ENCODE data around the gene KREMEN1.

- TF ChIP-seq, protein P1, sequence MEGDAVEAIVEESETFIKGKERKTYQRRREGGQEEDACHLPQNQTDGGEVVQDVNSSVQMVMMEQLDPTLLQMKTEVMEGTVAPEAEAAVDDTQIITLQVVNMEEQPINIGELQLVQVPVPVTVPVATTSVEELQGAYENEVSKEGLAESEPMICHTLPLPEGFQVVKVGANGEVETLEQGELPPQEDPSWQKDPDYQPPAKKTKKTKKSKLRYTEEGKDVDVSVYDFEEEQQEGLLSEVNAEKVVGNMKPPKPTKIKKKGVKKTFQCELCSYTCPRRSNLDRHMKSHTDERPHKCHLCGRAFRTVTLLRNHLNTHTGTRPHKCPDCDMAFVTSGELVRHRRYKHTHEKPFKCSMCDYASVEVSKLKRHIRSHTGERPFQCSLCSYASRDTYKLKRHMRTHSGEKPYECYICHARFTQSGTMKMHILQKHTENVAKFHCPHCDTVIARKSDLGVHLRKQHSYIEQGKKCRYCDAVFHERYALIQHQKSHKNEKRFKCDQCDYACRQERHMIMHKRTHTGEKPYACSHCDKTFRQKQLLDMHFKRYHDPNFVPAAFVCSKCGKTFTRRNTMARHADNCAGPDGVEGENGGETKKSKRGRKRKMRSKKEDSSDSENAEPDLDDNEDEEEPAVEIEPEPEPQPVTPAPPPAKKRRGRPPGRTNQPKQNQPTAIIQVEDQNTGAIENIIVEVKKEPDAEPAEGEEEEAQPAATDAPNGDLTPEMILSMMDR (IDR thresholded peaks at IDR 0.05; ENCODE audit: poor library complexity), result no peak
- TF ChIP-seq EZH2 (IDR thresholded peaks at IDR 0.05; ENCODE audit: borderline replicate concordance) (no peak), EZH2phosphoT487 (IDR thresholded peaks at IDR 0.05; ENCODE audit: low read depth, severe bottlenecking, unreplicated experiment) (no peak)
Observed at GRCh38 chr22:29061773-29062172, 11.1 kb upstream of the KREMEN1 start, which contains the start of gene C22orf31.
